HG02763 (cell line): ENCODE measurements around the gene ZNF639.
"Not testable (repeated sequence)": the region's sequence is repeated elsewhere in the genome, so short reads cannot be mapped to it uniquely, and the experiment has no call there.

Experiments
- ATAC-seq: cut with Tn5 transposase; IDR thresholded peaks from one replicate; pipeline ENCODE4 v1.9.1; 2021; ENCODE audit warnings: mild to moderate bottlenecking, moderate library complexity; ENCODE audit not compliant: unreplicated experiment

The ZNF639 gene

GRCh38 chr3:179322286-179323196 lies at the start of gene ZNF639:
ZNF639 (plus strand) TSS chr3:179323031; CDS start chr3:179328294, 5,263 bp downstream.
- peak; percentile 77 for ATAC-seq

DNA sequence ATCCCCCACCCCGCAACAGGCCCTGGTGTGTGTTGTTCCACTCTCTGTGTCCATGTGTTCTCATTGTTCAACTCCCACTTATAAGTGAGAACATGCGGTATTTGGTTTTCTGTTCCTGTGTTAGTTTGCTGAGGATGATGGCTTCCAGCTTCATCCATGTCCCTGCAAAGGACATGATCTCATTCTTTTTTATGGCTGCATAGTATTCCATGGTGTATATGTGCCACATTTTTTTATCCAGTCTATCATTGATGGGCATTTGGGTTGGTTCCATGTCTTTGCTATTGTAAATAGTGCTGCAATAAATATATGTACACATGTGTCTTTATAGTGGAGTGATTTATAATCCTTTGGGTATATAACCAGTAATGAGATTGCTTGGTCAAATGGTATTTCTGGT lies 48.4 kb upstream of the ZNF639 start:
- ATAC-seq, result not testable (repeated sequence)

GRCh38 chr3:179276001-179276400 lies 46.8 kb upstream of the ZNF639 start:
- ATAC-seq, result no peak

GRCh38 chr3:179276743-179277142 lies 46.1 kb upstream of the ZNF639 start:
- no peak for ATAC-seq

- no peak for ATAC-seq
These were observed 44.7 kb upstream of the ZNF639 start for GRCh38 chr3:179278151-179278550.

DNA sequence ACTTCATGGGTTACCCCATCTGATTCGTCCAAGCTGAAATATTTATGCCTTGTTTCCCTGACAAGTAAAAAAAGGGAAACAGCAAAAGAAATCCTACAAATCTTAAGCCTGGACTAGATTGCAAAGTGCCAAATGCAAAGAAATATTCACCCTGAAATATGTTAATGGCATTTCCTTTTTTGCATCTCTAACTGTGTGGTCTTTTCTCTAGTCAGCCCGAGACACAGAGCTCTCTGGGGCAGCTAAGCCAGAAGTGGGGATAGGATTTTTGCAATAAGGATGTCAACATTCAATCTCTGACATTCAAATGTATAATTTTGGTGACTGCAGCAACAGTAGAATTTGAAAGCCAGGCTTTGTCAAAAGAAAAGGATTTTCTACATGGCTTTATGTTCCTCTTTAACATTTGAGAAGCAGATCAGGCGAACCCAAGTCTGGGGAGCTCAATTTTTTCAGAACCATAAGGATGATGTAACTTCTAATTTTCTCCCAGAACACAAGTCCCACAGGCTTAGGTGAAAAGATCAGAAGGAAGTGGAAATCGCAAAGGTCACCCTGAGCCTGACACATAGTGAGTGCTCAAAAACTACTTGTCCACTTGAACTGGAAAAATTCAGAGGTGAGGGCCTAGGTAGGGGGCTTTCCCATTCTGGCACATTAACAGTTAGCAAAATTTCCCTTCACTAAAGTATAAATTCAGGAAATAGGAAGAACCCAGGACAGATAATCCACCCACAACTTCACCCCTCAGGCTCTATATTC lies 43.7 kb upstream of the ZNF639 start:
- no peak for ATAC-seq

GRCh38 chr3:179279837-179280236 lies 43.0 kb upstream of the ZNF639 start:
- ATAC-seq, result no peak

- ATAC-seq, result no peak
These were observed 41.0 kb upstream of the ZNF639 start for GRCh38 chr3:179281825-179282224.

DNA sequence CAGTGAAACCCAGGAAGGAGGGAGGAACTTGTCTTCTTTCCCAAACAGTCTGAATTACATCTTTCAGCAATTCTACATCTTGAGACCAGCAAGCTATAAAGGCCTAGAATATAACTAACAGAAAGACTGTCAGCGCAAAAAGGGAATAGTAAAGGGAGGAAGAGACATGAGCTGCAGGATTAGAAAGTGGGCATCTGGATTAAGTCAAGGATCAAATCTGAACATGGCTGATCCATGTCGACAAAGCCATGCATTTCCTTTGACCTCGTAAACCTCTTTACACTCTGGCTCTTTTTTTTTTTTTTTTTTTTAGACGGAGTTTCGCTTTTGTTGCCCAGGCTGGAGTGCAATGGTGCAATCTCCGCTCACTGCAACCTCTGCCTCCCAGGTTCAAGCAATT lies 36.5 kb upstream of the ZNF639 start:
- no peak for ATAC-seq

GRCh38 chr3:179288845-179289244 lies 34.0 kb upstream of the ZNF639 start:
- no peak for ATAC-seq

- no peak for ATAC-seq
These were observed 33.5 kb upstream of the ZNF639 start for GRCh38 chr3:179289295-179289694.

- ATAC-seq, result no peak
These were observed 30.4 kb upstream of the ZNF639 start for GRCh38 chr3:179292450-179292849.

DNA sequence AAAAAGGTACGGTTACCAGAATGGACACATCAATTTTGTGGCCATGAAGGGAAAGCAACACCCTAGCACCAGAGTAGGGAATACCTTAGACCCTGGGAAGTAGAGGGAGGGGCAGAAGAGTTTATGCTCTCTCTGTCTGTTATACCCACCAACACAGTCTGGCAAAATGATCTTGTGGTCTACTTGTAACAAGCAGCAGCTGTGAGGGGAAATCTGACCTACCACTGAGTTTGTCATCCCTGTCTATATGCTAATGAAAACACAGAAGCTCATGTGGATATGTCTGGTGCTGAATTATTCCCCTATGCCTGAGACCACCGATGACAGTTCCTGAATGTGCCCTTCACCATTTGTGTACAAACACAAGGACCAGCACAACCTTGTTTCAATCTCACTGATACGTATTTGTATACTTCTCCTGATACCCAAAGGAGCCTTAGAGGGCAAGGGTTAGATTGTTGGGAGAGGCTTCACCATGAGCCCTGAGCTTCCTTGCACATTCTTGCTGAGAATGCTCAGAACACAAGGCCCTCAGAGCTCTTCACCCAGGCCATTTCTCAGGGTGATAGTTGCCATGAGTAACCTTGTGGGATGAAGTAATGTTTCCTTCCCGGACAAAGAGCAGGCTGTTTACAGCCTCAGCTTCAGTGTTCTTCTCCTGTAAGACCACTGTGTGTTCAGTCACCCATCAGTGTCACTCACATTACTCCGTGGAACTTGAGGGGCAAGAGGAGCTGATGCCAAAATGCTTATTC lies 24.7 kb upstream of the ZNF639 start:
- no peak for ATAC-seq

DNA sequence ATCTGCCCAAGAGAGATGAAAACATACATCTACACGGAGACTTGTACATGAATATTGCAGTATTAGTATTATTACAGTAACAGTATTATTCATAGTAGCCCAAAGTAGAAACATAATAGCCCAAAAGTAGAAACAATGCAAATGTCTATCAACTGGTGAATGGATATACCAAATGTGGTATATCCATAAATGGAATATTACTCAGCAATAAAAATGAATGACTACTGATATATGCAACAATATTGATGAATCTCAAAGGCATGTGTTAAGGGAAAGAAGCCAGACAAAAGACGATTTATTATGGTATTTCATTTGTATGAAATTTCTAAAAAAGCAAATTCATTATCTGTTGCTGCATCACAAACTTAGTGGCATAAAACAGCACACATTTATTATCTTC lies 23.5 kb upstream of the ZNF639 start:
- no peak for ATAC-seq

DNA sequence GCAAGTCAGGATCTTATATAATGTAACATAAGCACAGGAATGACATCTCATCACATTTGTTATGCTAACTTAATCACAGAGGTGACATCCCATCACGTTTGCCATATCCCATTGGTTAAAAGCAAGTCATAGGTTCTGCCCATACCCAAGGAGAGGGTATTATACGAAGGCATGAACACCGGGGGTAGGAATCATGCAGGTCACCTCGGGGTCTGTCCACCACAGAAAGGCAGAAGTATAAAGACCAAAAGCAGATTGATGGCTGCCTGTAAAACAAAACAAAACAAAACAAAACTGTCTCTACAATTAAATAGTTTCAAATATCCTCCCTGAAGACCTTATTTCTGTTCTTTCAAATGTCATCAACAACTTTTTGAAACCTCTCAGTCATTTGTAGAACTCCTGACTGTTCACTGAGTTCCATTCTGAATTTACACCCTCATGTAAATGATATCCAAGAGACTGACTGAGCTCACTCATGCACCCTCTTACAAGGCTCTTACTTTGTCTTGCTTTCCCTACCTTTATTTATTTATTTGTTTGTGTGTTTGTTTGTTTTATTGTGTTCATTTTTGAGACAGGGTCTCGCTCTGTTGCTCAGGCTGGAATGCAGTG lies 22.7 kb upstream of the ZNF639 start:
- no peak for ATAC-seq

DNA sequence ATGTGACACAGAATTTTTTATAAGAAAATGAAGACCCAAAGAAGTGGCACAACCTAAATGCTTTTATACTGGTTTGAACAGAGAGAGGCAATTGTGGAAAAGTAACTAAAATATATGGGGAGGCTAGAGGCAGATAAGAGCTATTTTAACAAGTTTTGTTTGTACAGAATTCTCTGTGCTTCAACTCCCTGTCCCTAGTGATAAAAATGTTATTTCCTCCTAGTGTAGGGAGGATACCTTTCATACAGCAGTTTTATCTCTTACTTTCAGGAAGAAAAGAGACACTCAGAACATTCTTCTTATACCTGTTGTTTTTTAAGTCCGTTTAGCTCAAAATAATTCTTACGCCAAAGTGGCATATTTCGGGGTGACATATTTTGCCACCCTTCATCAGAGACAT lies 21.2 kb upstream of the ZNF639 start:
- no peak for ATAC-seq

- ATAC-seq, result no peak
These were observed 20.7 kb upstream of the ZNF639 start for GRCh38 chr3:179302111-179302510.

- ATAC-seq, result no peak
These were observed 18.2 kb upstream of the ZNF639 start for GRCh38 chr3:179304605-179305004.

GRCh38 chr3:179307362-179307761 lies 15.5 kb upstream of the ZNF639 start:
- ATAC-seq, result not testable (repeated sequence)

- no peak for ATAC-seq
These were observed 14.8 kb upstream of the ZNF639 start for GRCh38 chr3:179308001-179308400.
